H9 (cell line): Measurements from ENCODE around the gene SRBD1. TPM values are rescaled to one million over a fixed set of nuclear protein-coding genes. Genes with fewer than 3 reads are reported as not detected.

ENCODE experiments used
- DNase-seq: peaks from one replicate; pipeline ENCODE4 v3.0.0-alpha.2; 2017
- H2AFZ ChIP-seq: one replicate; pipeline ENCODE4 v1.6.1; 2013; ENCODE audit warnings: mild to moderate bottlenecking, low read length, control low read depth, moderate library complexity
- H2AK5ac ChIP-seq: 2 replicates; pipeline ENCODE4 v1.6.1; 2013; ENCODE audit warnings: low read length, control low read depth, mixed read lengths; ENCODE audit not compliant: insufficient read length
- H2BK120ac ChIP-seq: one replicate; pipeline ENCODE4 v1.6.1; 2013; ENCODE audit warnings: low read depth, mild to moderate bottlenecking, low read length, control low read depth, inconsistent platforms; ENCODE audit not compliant: poor library complexity, severe bottlenecking
- H2BK12ac ChIP-seq: 2 replicates; pipeline ENCODE4 v1.6.1; 2013; ENCODE audit warnings: low read length, control low read depth, mixed read lengths, low read depth; ENCODE audit not compliant: insufficient read length
- H2BK15ac ChIP-seq: 2 replicates; pipeline ENCODE4 v1.6.1; 2013; ENCODE audit warnings: low read depth, low read length, control low read depth
- H2BK20ac ChIP-seq: one replicate; pipeline ENCODE4 v1.6.1; 2013; ENCODE audit warnings: low read depth, mild to moderate bottlenecking, low read length, control low read depth, inconsistent platforms; ENCODE audit not compliant: poor library complexity, severe bottlenecking
- H2BK5ac ChIP-seq: 2 replicates; pipeline ENCODE4 v1.6.1; 2013; ENCODE audit warnings: low read length, control low read depth, mixed read lengths; ENCODE audit not compliant: insufficient read length
- H3K14ac ChIP-seq: 2 replicates; pipeline ENCODE4 v1.6.1; 2013; ENCODE audit warnings: low read length, control low read depth; ENCODE audit not compliant: insufficient read depth
- H3K18ac ChIP-seq: 2 replicates; pipeline ENCODE4 v1.6.1; 2013; ENCODE audit warnings: low read depth, mild to moderate bottlenecking, mixed read lengths, low read length, control low read depth; ENCODE audit not compliant: insufficient read length
- H3K23ac ChIP-seq: 2 replicates; pipeline ENCODE4 v1.6.1; 2013; ENCODE audit warnings: low read length, control low read depth, mixed read lengths, low read depth; ENCODE audit not compliant: insufficient read length
- H3K23me2 ChIP-seq: 2 replicates; pipeline ENCODE4 v1.6.1; 2013; ENCODE audit warnings: low read depth, mild to moderate bottlenecking, mixed read lengths, low read length, control low read depth; ENCODE audit not compliant: insufficient read length, poor library complexity, severe bottlenecking
- H3K27ac ChIP-seq: 2 replicates; pipeline ENCODE4 v1.5.1; 2013; ENCODE audit warnings: low read length, control low read depth, mixed read lengths, low read depth; ENCODE audit not compliant: insufficient read length
- H3K27me3 ChIP-seq: 2 replicates; pipeline ENCODE4 v1.6.1; 2013; ENCODE audit warnings: low read length, control low read depth, inconsistent platforms; ENCODE audit not compliant: insufficient read depth
- H3K4ac ChIP-seq: 2 replicates; pipeline ENCODE4 v1.6.1; 2013; ENCODE audit warnings: low read depth, mild to moderate bottlenecking, control low read depth, inconsistent platforms, low read length, moderate library complexity
- H3K4me1 ChIP-seq: 2 replicates; pipeline ENCODE4 v1.6.1; 2013; ENCODE audit warnings: low read length, control low read depth, inconsistent platforms; ENCODE audit not compliant: insufficient read depth
- H3K4me2 ChIP-seq: 2 replicates; pipeline ENCODE4 v1.6.1; 2013; ENCODE audit warnings: low read length, control low read depth, mixed read lengths; ENCODE audit not compliant: insufficient read length, insufficient read depth
- H3K56ac ChIP-seq: 2 replicates; pipeline ENCODE4 v1.6.1; 2013; ENCODE audit warnings: low read depth, mild to moderate bottlenecking, mixed read lengths, low read length, control low read depth; ENCODE audit not compliant: insufficient read length
- H3K79me1 ChIP-seq: 2 replicates; pipeline ENCODE4 v1.6.1; 2013; ENCODE audit warnings: low read depth, mild to moderate bottlenecking, moderate library complexity, low read length, control low read depth, inconsistent platforms; ENCODE audit not compliant: insufficient read depth, poor library complexity, severe bottlenecking
- H3K79me2 ChIP-seq: 2 replicates; pipeline ENCODE4 v1.6.1; 2013; ENCODE audit warnings: low read length, control low read depth, inconsistent platforms; ENCODE audit not compliant: insufficient read depth
- H3K9ac ChIP-seq: 2 replicates; pipeline ENCODE4 v1.6.1; 2013; ENCODE audit warnings: low read length, control low read depth, mixed read lengths; ENCODE audit not compliant: insufficient read length; ENCODE audit errors: extremely low read depth
- H3K9me3 ChIP-seq: one replicate; pipeline ENCODE4 v1.6.1; 2013; ENCODE audit warnings: low read depth, low read length, inconsistent platforms; ENCODE audit not compliant: control insufficient read depth
- H3T11ph ChIP-seq: one replicate; pipeline ENCODE4 v1.6.1; 2013; ENCODE audit warnings: mild to moderate bottlenecking, low read length, control low read depth, inconsistent platforms
- H4K20me1 ChIP-seq: one replicate; pipeline ENCODE4 v1.6.1; 2013; ENCODE audit not compliant: control insufficient read depth, insufficient read length, insufficient read depth
- H4K5ac ChIP-seq: 2 replicates; pipeline ENCODE4 v1.6.1; 2013; ENCODE audit warnings: low read depth, mild to moderate bottlenecking, mixed read lengths, low read length, control low read depth; ENCODE audit not compliant: insufficient read length
- H4K8ac ChIP-seq: replicated peaks from 2 replicates; pipeline ENCODE4 v1.6.1; 2013; ENCODE audit warnings: low read length, control low read depth, mixed read lengths, low read depth; ENCODE audit not compliant: insufficient read length
- H4K91ac ChIP-seq: 2 replicates; pipeline ENCODE4 v1.6.1; 2013; ENCODE audit warnings: low read depth, mild to moderate bottlenecking, moderate library complexity, mixed read lengths, low read length, control low read depth; ENCODE audit not compliant: insufficient read length
- H3K27ac Mint-ChIP-seq, 3 experiments: 2 replicates in 2 of 3; 3 replicates in 1 of 3; pipeline ENCODE4 v1.8.0; 2020 to 2021; ENCODE audit warnings: mixed read lengths in 3 of 3, mild to moderate bottlenecking in 1 of 3, moderate library complexity in 1 of 3
- H3K27me3 Mint-ChIP-seq: 2 replicates; pipeline ENCODE4 v1.8.0; 2021; ENCODE audit warnings: low read depth, mild to moderate bottlenecking, moderate library complexity, mixed read lengths
- H3K36me3 Mint-ChIP-seq, 3 experiments: 2 replicates in 2 of 3; 3 replicates in 1 of 3; pipeline ENCODE4 v1.8.0; 2020 to 2021; ENCODE audit warnings: low read depth in 3 of 3, mixed read lengths in 3 of 3; ENCODE audit not compliant: insufficient read depth in 1 of 3
- H3K4me1 Mint-ChIP-seq, 2 experiments: 2 replicates each; pipeline ENCODE4 v1.8.0; 2020; ENCODE audit warnings: mixed read lengths in 2 of 2
- H3K4me3 Mint-ChIP-seq, 2 experiments: 2 replicates in 1 of 2; 3 replicates in 1 of 2; pipeline ENCODE4 v1.8.0; 2020 to 2021; ENCODE audit warnings: mild to moderate bottlenecking in 2 of 2, mixed read lengths in 2 of 2, moderate library complexity in 1 of 2
- H3K9me3 Mint-ChIP-seq, 2 experiments: 2 replicates in 1 of 2; 3 replicates in 1 of 2; pipeline ENCODE4 v1.8.0; 2020; ENCODE audit warnings: mild to moderate bottlenecking in 2 of 2, mixed read lengths in 2 of 2, moderate library complexity in 1 of 2
- WGBS: extraction: QIAGEN DNeasy Blood & Tissue Kit; methylation state at CpG from one replicate; pipeline ENCODE4 v1.1.7; 2013; ENCODE audit warnings: missing lambda C conversion rate, low lambda C conversion rate, mixed read lengths; ENCODE audit not compliant: insufficient read length; ENCODE audit errors: extremely low coverage; 5-methylcytosine and 5-hydroxymethylcytosine counted together
- total RNA-seq: library from RNA; stranded (reverse); gene quantifications from 2 replicates; pipeline ENCODE4 v1.2.1, GENCODE V29; 2021
- TF ChIP-seq, protein P1 (sequence below): fragments of 200-600 bp; sonication (generic); conservative IDR thresholded peaks from 3 replicates; pipeline ENCODE4 v1.8.0; 2021; ENCODE audit warnings: antibody characterized with exemption, mild to moderate bottlenecking

Gene SRBD1
- total RNA-seq, 1 experiment from 2014 or later: 18.3 TPM

DNA sequence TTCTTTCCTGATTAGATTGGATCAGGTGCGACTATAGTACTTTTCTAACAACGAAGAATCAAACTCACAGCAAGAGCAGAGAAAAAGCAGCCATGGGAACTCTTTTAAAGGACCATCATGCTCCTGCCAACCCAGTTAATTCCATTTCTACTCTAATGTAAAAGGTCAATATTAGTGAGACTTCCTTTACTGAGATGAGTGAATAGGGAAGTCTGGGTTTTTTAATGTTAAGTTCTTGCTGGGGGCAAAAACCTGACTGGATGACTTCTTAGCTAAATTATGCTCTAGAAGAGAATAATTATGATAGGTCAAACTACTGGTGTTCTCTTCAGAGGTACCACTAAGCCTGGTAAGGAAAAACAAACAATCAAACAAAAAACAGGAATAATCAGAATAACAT is 8.4 kb downstream of the SRBD1 start:
- no peak overlapping the region for H2AFZ ChIP-seq
- H3K27ac ChIP-seq: no peak overlapping the region
- no peak overlapping the region for H3K23ac ChIP-seq
- no peak overlapping the region for H2BK120ac ChIP-seq
- no peaks in the 10 kb centered on the region for H3K4me1 ChIP-seq
- H3K4me1 Mint-ChIP-seq: peaks cover 0 to 7% of the 10 kb centered on the region in 2 experiments; a peak in 2 of 4 replicates
- H3K27me3 ChIP-seq: no peaks in the 10 kb centered on the region
- no peak overlapping the region for H3T11ph ChIP-seq
- no peak overlapping the region for H3K4me2 ChIP-seq
- no peak overlapping the region for H4K5ac ChIP-seq
- H2BK15ac ChIP-seq: no peak overlapping the region
- no peak overlapping the region for H3K4ac ChIP-seq
- no peaks in the 10 kb centered on the region for H3K23me2 ChIP-seq
- H2BK20ac ChIP-seq: no peak overlapping the region
- no peak overlapping the region for H3K4me3 Mint-ChIP-seq
- no peak overlapping the region for H2AK5ac ChIP-seq
- H4K91ac ChIP-seq: no peak overlapping the region
- H3K79me1 ChIP-seq: no peaks in the 10 kb centered on the region
- TF ChIP-seq, protein P1, sequence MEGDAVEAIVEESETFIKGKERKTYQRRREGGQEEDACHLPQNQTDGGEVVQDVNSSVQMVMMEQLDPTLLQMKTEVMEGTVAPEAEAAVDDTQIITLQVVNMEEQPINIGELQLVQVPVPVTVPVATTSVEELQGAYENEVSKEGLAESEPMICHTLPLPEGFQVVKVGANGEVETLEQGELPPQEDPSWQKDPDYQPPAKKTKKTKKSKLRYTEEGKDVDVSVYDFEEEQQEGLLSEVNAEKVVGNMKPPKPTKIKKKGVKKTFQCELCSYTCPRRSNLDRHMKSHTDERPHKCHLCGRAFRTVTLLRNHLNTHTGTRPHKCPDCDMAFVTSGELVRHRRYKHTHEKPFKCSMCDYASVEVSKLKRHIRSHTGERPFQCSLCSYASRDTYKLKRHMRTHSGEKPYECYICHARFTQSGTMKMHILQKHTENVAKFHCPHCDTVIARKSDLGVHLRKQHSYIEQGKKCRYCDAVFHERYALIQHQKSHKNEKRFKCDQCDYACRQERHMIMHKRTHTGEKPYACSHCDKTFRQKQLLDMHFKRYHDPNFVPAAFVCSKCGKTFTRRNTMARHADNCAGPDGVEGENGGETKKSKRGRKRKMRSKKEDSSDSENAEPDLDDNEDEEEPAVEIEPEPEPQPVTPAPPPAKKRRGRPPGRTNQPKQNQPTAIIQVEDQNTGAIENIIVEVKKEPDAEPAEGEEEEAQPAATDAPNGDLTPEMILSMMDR: no peak
- no peaks in the 10 kb centered on the region for H3K27me3 Mint-ChIP-seq
- no peak overlapping the region for H3K18ac ChIP-seq
- no peak overlapping the region for H3K9ac ChIP-seq
- WGBS: no CpG with 5 or more reads among the region's 2 CpGs
- no peak overlapping the region for H2BK5ac ChIP-seq
- H3K36me3 Mint-ChIP-seq: peaks cover 24 to 58% (median 56%) of the 10 kb centered on the region in 3 experiments; a peak in 6 of 7 replicates
- DNase-seq: no peak
- no peak overlapping the region for H4K8ac ChIP-seq
- H3K9me3 ChIP-seq: no peaks in the 10 kb centered on the region
- H3K56ac ChIP-seq: no peak overlapping the region
- H3K79me2 ChIP-seq: peaks cover 1% of the 10 kb centered on the region; the same call in 1 of the 2 replicates
- H3K14ac ChIP-seq: no peak overlapping the region
- no peak overlapping the region for H2BK12ac ChIP-seq
- no peaks in the 10 kb centered on the region for H3K9me3 Mint-ChIP-seq
- H3K27ac Mint-ChIP-seq: no peak overlapping the region
- no peaks in the 10 kb centered on the region for H4K20me1 ChIP-seq
